ENCODE data around the gene PCMT1.

PCMT1 gene

DNA sequence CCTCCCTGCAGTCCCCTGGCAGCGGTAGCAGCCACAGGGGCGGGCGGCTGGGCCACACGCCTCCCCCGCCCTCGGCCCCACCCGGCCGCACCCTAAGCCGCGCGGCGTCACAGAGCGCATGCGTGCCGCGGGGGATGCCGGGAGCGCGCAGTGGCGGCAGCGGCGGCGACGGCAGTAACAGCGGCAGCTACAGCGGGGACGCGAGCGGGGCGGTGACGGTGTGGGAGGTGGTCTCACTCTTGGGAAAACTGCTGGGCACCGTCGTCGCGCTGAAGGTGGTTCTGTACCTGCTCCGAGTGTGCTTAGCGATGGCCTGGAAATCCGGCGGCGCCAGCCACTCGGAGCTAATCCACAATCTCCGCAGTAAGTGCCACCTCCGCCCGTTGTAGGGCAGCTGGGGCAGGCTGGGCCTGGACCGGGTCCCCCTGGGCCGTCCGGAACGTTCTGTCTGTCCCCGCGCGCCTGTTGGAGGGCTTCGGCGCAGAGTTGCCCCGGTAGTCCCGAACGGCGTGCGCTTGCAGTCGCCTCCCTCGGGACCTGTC, at the start of gene PCMT1:
Gene PCMT1 (plus strand): TSS at position 148 of the 542 bp plus-strand sequence. CDS start 161 bp downstream, at position 309.
- TF ChIP-seq, protein P1, sequence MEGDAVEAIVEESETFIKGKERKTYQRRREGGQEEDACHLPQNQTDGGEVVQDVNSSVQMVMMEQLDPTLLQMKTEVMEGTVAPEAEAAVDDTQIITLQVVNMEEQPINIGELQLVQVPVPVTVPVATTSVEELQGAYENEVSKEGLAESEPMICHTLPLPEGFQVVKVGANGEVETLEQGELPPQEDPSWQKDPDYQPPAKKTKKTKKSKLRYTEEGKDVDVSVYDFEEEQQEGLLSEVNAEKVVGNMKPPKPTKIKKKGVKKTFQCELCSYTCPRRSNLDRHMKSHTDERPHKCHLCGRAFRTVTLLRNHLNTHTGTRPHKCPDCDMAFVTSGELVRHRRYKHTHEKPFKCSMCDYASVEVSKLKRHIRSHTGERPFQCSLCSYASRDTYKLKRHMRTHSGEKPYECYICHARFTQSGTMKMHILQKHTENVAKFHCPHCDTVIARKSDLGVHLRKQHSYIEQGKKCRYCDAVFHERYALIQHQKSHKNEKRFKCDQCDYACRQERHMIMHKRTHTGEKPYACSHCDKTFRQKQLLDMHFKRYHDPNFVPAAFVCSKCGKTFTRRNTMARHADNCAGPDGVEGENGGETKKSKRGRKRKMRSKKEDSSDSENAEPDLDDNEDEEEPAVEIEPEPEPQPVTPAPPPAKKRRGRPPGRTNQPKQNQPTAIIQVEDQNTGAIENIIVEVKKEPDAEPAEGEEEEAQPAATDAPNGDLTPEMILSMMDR (conservative IDR thresholded peaks at IDR 0.05; ENCODE audit: low read depth) = no peak
- ChIA-PET CTCF (interaction anchor here (1.0 kb wide), 1 partner anchor 19 kb away, joined by 4 read pairs; no protein-coding TSS in a partner anchor), POLR2A (ENCODE audit: low non-redundant PET) (interaction anchor here (0.8 kb wide), 1 partner anchor 501 kb away, joined by 3 read pairs; no protein-coding TSS in a partner anchor)
- DNase-seq (ENCODE audit: low spot score) = peak; percentile 94
- H3K27ac ChIP-seq = peak within 1 kb of the TSS; percentile 91

DNA sequence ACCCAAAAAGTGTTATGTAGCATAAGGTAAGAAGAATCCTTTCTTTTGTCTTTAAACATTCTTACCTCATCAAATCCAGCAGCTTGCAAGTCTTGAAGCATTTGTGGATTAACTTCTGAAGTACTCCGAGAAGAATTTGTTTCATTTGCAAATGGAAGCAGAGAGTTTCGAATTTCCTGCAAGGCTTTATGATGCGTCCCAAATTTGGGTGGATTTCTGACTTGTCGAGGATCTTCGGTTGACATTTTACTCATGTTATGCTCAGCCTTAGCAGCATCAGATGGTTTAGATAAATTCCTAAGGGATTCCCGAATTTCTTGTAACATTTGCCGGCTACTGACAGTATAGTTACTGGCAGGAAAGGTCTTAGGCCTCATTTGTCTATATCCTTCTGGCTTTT, 47.8 kb upstream of the PCMT1 start:
- CTCF ChIA-PET = no interaction called here
- TF ChIP-seq, protein P1 (conservative IDR thresholded peaks at IDR 0.05; ENCODE audit: low read depth) = no peak
- DNase-seq (ENCODE audit: low spot score) = no peak
- no peak overlapping the region for H3K27ac ChIP-seq
- POLR2A ChIA-PET (ENCODE audit: low non-redundant PET) = no interaction called here

DNA sequence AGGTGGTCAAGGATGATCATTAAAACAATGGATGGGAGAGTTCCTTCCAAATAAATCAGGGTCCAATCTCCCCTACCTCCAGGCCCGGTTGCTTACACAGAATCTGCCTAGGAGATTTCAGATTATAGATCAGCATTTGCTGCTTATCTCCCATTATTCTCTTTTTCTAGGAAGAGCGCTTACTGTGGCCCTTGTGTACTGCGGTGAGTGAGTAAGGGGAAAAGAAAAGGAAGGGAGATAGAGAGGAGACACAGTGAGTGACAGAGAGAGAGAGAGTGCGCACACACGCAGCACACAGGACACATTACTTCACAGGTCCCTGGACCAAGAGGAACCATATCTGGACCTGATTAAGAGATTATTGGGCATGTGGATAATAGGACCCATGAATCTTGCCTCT, 37.8 kb upstream of the PCMT1 start:
- ChIA-PET POLR2A (ENCODE audit: low non-redundant PET) (no interaction called here), CTCF (no interaction called here)
- no peak overlapping the region for H3K27ac ChIP-seq
- no peak for DNase-seq (ENCODE audit: low spot score)
- TF ChIP-seq, protein P1 (conservative IDR thresholded peaks at IDR 0.05; ENCODE audit: low read depth) = no peak

DNA sequence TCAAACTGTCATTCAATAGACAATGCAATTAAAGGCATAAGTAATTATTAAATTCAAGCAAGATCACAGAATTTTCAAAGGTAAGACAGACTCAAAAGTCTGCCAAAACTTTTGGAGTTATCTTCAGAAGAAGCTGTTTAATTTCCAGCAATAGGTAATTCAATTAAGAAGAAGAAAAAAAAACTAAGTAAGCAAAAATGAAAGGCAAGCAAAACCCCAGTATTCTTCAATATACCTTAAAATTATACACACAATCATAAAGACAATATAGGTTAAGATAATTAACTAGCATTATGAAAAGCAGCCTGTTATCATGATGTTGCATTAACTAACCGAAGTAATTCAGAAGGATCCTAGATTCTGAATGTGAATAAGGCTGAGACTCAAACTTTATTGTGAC, 35.1 kb upstream of the PCMT1 start:
- POLR2A ChIA-PET (ENCODE audit: low non-redundant PET) = no interaction called here

DNA sequence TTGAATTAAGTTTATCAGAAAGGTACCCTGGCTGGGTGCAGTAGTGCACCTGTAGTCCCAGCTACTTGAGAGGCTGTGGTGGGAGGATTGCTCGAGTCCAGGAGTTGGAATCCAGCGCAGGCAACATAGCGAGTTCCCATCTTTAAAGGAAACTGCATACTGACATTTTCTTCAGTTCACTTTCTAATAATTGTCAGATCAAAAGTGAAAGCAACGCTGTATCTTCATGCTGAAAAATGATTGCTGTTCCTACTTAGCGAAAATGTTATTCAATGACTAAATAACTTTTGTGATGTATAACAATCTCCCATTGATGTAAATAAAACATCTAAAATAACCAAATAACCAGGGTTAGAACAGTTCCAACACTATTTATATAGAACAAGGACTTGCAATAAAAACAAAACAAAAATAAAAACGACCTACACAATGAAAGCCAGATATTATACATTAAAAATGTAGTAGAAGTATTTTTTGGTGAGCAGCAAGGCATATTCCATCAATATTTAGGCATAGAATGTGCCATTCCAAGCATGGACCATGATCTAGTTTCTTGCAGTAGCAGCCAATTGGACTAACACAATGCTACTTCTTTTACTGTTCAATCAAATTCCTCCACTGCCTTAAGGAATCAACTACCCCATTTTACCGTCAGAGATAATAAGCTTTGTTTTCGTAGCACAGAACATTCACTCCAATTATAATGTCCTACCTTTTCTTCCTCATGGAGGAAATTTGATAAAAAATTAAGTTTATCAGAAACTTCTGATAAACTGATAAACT, 33.2 kb upstream of the PCMT1 start:
- no peak overlapping the region for H3K27ac ChIP-seq
- TF ChIP-seq, protein P1 (conservative IDR thresholded peaks at IDR 0.05; ENCODE audit: low read depth) = no peak
- ChIA-PET POLR2A (ENCODE audit: low non-redundant PET) (interaction anchor here (0.6 kb wide), 1 partner anchor 29 kb away, joined by 3 read pairs; no protein-coding TSS in a partner anchor), CTCF (interaction anchor here (0.7 kb wide), 1 partner anchor 95 kb away, joined by 8 read pairs; no protein-coding TSS in a partner anchor)
- DNase-seq (ENCODE audit: low spot score) = peak; percentile 30

More for the DNA sequence above, 35.1 kb upstream of the PCMT1 start:
- no peak overlapping the region for H3K27ac ChIP-seq
- CTCF ChIA-PET = no interaction called here
- TF ChIP-seq, protein P1 (conservative IDR thresholded peaks at IDR 0.05; ENCODE audit: low read depth) = no peak
- no peak for DNase-seq (ENCODE audit: low spot score)

DNA sequence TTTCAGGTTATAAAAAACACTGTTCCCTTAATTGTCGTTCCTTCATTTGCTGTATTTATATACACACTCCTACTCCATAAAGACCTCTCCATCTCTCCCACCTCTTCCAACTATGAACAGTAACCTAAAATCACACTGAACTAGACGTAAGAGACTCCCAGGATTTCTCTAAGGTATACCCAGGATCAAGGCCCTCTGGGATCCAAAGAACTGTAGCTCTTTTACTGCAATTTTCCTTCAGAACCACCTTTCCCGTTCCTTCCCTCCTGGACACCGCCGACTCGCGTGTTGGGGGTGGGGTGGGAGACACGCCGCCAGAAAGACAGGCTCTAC, 32.3 kb upstream of the PCMT1 start:
- ChIA-PET CTCF (interaction anchor here (0.5 kb wide), 1 partner anchor 73 kb away, joined by 3 read pairs; no protein-coding TSS in a partner anchor), POLR2A (ENCODE audit: low non-redundant PET) (interaction anchor here (0.6 to 1.1 kb wide), 2 partner anchors 28 to 29 kb away, joined by 3 read pairs; no protein-coding TSS in a partner anchor)
- H3K27ac ChIP-seq = peak overlapping the region; percentile 99
- TF ChIP-seq, protein P1 (conservative IDR thresholded peaks at IDR 0.05; ENCODE audit: low read depth) = no peak
- no peak for DNase-seq (ENCODE audit: low spot score)
